GM12878 (cell line): ENCODE measurements around the gene P3H1. TPM values are rescaled to one million over a fixed set of nuclear protein-coding genes. Genes with fewer than 3 reads are reported as not detected.

ENCODE experiments used
- ATAC-seq: fragments of 200-7000 bp; cut with Tn5 transposase; 3 replicates; pipeline ENCODE4 v1.9.1; 2020; ENCODE audit warnings: mild to moderate bottlenecking, moderate library complexity
- BruUV-seq: library from RNA; stranded (reverse); fragments of 400-500 nt; replicated peaks from 2 replicates; lab custom pipeline; 2021; lab: Mats Ljungman, UMichigan
- CTCF ChIA-PET: fragments of 300-600 bp; sonication (Branson Sonifier 250); formaldehyde crosslinking; extraction: SDS; loops from one replicate; lab custom pipeline; 2021; ENCODE audit warnings: inconsistent platforms; lab: Yijun Ruan, JAX
- POLR2A ChIA-PET: fragments of 350-600 bp; formaldehyde crosslinking; extraction: SDS; loops from one replicate; lab custom pipeline; 2021; ENCODE audit warnings: inconsistent platforms; lab: Charles Lee
- RAD21 ChIA-PET: fragments of 300-600 bp; sonication (Branson Sonifier 250); formaldehyde crosslinking; loops from one replicate; lab custom pipeline; 2023; ENCODE audit warnings: antibody characterized with exemption; ENCODE audit not compliant: unreplicated experiment; lab: Charles Lee
- SMC1A ChIA-PET: fragments of 300-600 bp; sonication (Branson Sonifier 250); formaldehyde crosslinking; loops from one replicate; lab custom pipeline; 2023; ENCODE audit not compliant: unreplicated experiment, uncharacterized antibody; lab: Charles Lee
- DNase-seq: peaks from one replicate; pipeline ENCODE4 v3.0.0-alpha.2; 2011; ENCODE audit warnings: low read depth, low spot score
- FAIRE-seq: peaks from 3 replicates; lab custom pipeline; 2011; peaks lifted over from hg19 to GRCh38; lab: Jason Lieb, UNC
- H2AFZ ChIP-seq: 2 replicates; pipeline ENCODE4 v1.6.0; 2011; ENCODE audit warnings: low read depth, low read length, control low read depth; ENCODE audit not compliant: control insufficient read depth
- H3K27ac ChIP-seq: 2 replicates; pipeline ENCODE4 v1.5.1; 2011; ENCODE audit warnings: control low read depth; ENCODE audit not compliant: control insufficient read depth, insufficient read depth
- H3K27me3 ChIP-seq, 2 experiments: replicated peaks in 1 of 2; 2 replicates each; pipeline versions ENCODE4 v1.6.0 to v1.6.1; 2011; ENCODE audit warnings: low read length in 1 of 2; ENCODE audit not compliant: control insufficient read depth in 2 of 2, insufficient read depth in 2 of 2
- H3K36me3 ChIP-seq, 2 experiments: 2 replicates each; pipeline ENCODE4 v1.5.1; 2011; ENCODE audit warnings: low read length in 1 of 2; ENCODE audit not compliant: control insufficient read depth in 2 of 2, insufficient read depth in 2 of 2
- H3K4me1 ChIP-seq: 2 replicates; pipeline ENCODE4 v1.6.1; 2011; ENCODE audit warnings: mild to moderate bottlenecking, low read length, moderate library complexity, mixed read lengths; ENCODE audit not compliant: control insufficient read depth, insufficient read depth
- H3K4me2 ChIP-seq: 2 replicates; pipeline ENCODE4 v1.6.0; 2011; ENCODE audit warnings: control low read depth; ENCODE audit not compliant: control insufficient read depth, insufficient read depth
- H3K4me3 ChIP-seq: fragments of 200-600 bp; sonication (generic); 2 replicates; pipeline ENCODE4 v1.5.1; 2016
- H3K79me2 ChIP-seq: 2 replicates; pipeline ENCODE4 v1.6.0; 2011; ENCODE audit warnings: low read length; ENCODE audit not compliant: control insufficient read depth, insufficient read depth
- H3K9ac ChIP-seq: 2 replicates; pipeline ENCODE4 v1.8.0; 2011; ENCODE audit warnings: low read length, control low read depth, mixed read lengths; ENCODE audit not compliant: control insufficient read depth, insufficient read depth
- H3K9me3 ChIP-seq: replicated peaks from 3 replicates; pipeline ENCODE4 v1.5.1; 2011; ENCODE audit warnings: mild to moderate bottlenecking, low read length; ENCODE audit not compliant: control insufficient read depth, insufficient read depth
- H4K20me1 ChIP-seq: 2 replicates; pipeline ENCODE4 v1.6.0; 2011; ENCODE audit not compliant: control insufficient read depth, insufficient read depth
- ATF7 ChIP-seq: fragments of 450-650 bp; IDR thresholded peaks from 2 replicates; pipeline ENCODE4 v1.6.1; 2016; ENCODE audit warnings: low read depth, mild to moderate bottlenecking
- CHD1 ChIP-seq: IDR thresholded peaks from 2 replicates; pipeline ENCODE4 v1.6.1; 2012; ENCODE audit warnings: low read depth, low read length, improper control_type of control experiment
- GABPA ChIP-seq: IDR thresholded peaks from 2 replicates; pipeline ENCODE4 v1.6.1; 2014; ENCODE audit warnings: antibody characterized with exemption, low read depth, mild to moderate bottlenecking, inconsistent platforms
- HDGF ChIP-seq: fragments of 450-650 bp; IDR thresholded peaks from 2 replicates; pipeline ENCODE4 v1.6.1; 2016; ENCODE audit warnings: antibody characterized with exemption
- MTA2 ChIP-seq: fragments of 450-650 bp; IDR thresholded peaks from 2 replicates; pipeline ENCODE4 v1.6.1; 2016; ENCODE audit warnings: low read depth, mild to moderate bottlenecking, moderate library complexity
- NR2F1 ChIP-seq: fragments of 450-650 bp; conservative IDR thresholded peaks from 2 replicates; pipeline ENCODE4 v1.6.1; 2017; ENCODE audit warnings: mild to moderate bottlenecking
- PAX5 ChIP-seq: IDR thresholded peaks from 2 replicates; pipeline ENCODE4 v1.6.1; 2011; ENCODE audit warnings: low read depth, low read length, borderline replicate concordance
- PAX8 ChIP-seq: fragments of 450-650 bp; IDR thresholded peaks from 2 replicates; pipeline ENCODE4 v1.6.1; 2017; ENCODE audit warnings: mild to moderate bottlenecking, moderate library complexity
- PKNOX1 ChIP-seq: fragments of 450-650 bp; IDR thresholded peaks from 2 replicates; pipeline ENCODE4 v1.6.1; 2016; ENCODE audit warnings: mild to moderate bottlenecking
- PML ChIP-seq: IDR thresholded peaks from 2 replicates; pipeline ENCODE4 v1.6.1; 2012; ENCODE audit warnings: low read length, inconsistent platforms
- RB1 ChIP-seq: fragments of 450-650 bp; formaldehyde crosslinking; IDR thresholded peaks from 2 replicates; pipeline ENCODE4 v1.6.1; 2017; ENCODE audit warnings: mild to moderate bottlenecking, borderline replicate concordance
- SIX5 ChIP-seq: IDR thresholded peaks from 2 replicates; pipeline ENCODE4 v1.6.1; 2011; ENCODE audit warnings: mild to moderate bottlenecking, low read depth, low read length, moderate library complexity; ENCODE audit not compliant: severe bottlenecking
- SMARCA5 ChIP-seq: fragments of 450-650 bp; IDR thresholded peaks from 2 replicates; pipeline ENCODE4 v1.6.1; 2017; ENCODE audit warnings: mild to moderate bottlenecking
- SRF ChIP-seq, 2 experiments: IDR thresholded peaks; 2 replicates each; pipeline ENCODE4 v1.6.1; 2011; ENCODE audit warnings: low read depth in 2 of 2, low read length in 2 of 2, mild to moderate bottlenecking in 1 of 2, moderate library complexity in 1 of 2
- TAF1 ChIP-seq: IDR thresholded peaks from 2 replicates; pipeline ENCODE4 v1.6.1; 2011; ENCODE audit warnings: mild to moderate bottlenecking, low read depth, low read length, borderline replicate concordance
- TARDBP ChIP-seq: IDR thresholded peaks from 2 replicates; pipeline ENCODE4 v1.6.1; 2016; ENCODE audit warnings: borderline replicate concordance
- ZNF217 ChIP-seq: fragments of 450-650 bp; IDR thresholded peaks from 2 replicates; pipeline ENCODE4 v1.6.1; 2017; ENCODE audit warnings: antibody characterized with exemption, mild to moderate bottlenecking
- ZNF622 ChIP-seq: fragments of 450-650 bp; IDR thresholded peaks from 2 replicates; pipeline ENCODE4 v1.6.1; 2017; ENCODE audit warnings: mild to moderate bottlenecking, inconsistent platforms
- WGBS: methylation state at CpG from one replicate; pipeline ENCODE4 v1.1.6; 2016; ENCODE audit warnings: low lambda C conversion rate; ENCODE audit not compliant: insufficient replicate concordance, insufficient coverage; ENCODE audit errors: missing lambda C conversion rate; 5-methylcytosine and 5-hydroxymethylcytosine counted together
- in situ Hi-C: fragments of 300-500 bp; cut with MboI; formaldehyde crosslinking; loops from 9 replicates; pipeline ENCODE4 v1.14.3; 2018; ENCODE audit warnings: mixed read lengths
- intact Hi-C: fragments of 100-400 bp; cut with micrococcal nuclease; formaldehyde crosslinking; loops from one replicate; pipeline ENCODE4 v1.14.2; 2022; ENCODE audit not compliant: unreplicated experiment
- polyA plus RNA-seq, 11 experiments: library from polyadenylated mRNA; depleted of rRNA in 4 of 11; unstranded in 6 of 11; stranded (reverse) in 5 of 11; fragments of >200 nt; fragmentation: Nextera tagmentation in 4 of 11; fragmentation: Illumina TruSeq in 1 of 11; extraction: Ambion mirVana in 4 of 11; extraction: Trizol in 1 of 11; gene quantifications; 1 replicate in 1 of 11; 2 replicates in 10 of 11; pipeline versions ENCODE4 v1.2.1 to v1.2.3, GENCODE V29; 2011 to 2016; ENCODE audit warnings: inconsistent platforms in 2 of 11, missing spikeins in 2 of 11, low read depth in 1 of 11
- total RNA-seq, 4 experiments: library from RNA; depleted of rRNA in 3 of 4; stranded (reverse); fragments of >200 nt in 3 of 4; fragmentation: Illumina TruSeq in 1 of 4; extraction: Trizol in 1 of 4; gene quantifications; 2 replicates each; pipeline versions ENCODE4 v1.2.1 to v1.2.3, GENCODE V29; 2013 to 2021

The P3H1 gene
- total and polyA plus RNA-seq, 10 of the 15 experiments (the other 5 are each of a cell fraction or from before 2014, with no cell fraction given) = 0.72 to 42.4 (median 26.0) TPM

- no peak for DNase-seq
- ChIA-PET SMC1A (interaction anchor here (0.8 kb wide), 1 partner anchor 30 kb away, joined by 3 read pairs; the partner anchor contains the start of genes C1orf50 and P3H1), POLR2A (no interaction called here), CTCF (interaction anchor here (0.9 to 1.0 kb wide), 2 partner anchors 44 to 57 kb away, joined by 3 to 5 read pairs; no protein-coding TSS in a partner anchor), RAD21 (no interaction called here)
- Histone ChIP-seq H3K9me3 (no peaks in the 10 kb centered on the region), H2AFZ (no peak overlapping the region; the same call in 1 of the 2 replicates), H3K27ac (no peak overlapping the region), H3K4me3 (no peak overlapping the region), H3K4me1 (peaks cover 11% of the 10 kb centered on the region), H3K79me2 (no peaks in the 10 kb centered on the region), H3K9ac (no peak overlapping the region), H3K27me3 (no peaks in the 10 kb centered on the region)
- intact Hi-C loops (no loop called here), in situ Hi-C loops (loop anchor here (10.0 kb wide), 1 partner anchor 142 kb away; no protein-coding TSS in a partner anchor)
- FAIRE-seq = no peak
- WGBS = 69% methylated on average over 8 of the region's 8 CpGs
- peak; percentile 17; the same call in 1 of the 3 replicates for ATAC-seq
- no TSS peak for BruUV-seq
- TF ChIP-seq TAF1 (no peak), PML (no peak), PKNOX1 (no peak), PAX5 (no peak), RB1 (no peak), SIX5 (no peak), MTA2 (no peak), TARDBP (no peak), GABPA (no peak), SRF (IDR thresholded peaks at IDR 0.05; ENCODE audit: low read depth in 2 of 2, low read length in 2 of 2) (no peak), ATF7 (no peak), NR2F1 (no peak), PAX8 (no peak), HDGF (no peak), ZNF217 (no peak), ZNF622 (no peak), SMARCA5 (no peak), CHD1 (no peak)
- TF ChIP-seq, all 136 proteins: peak for 0
- no peaks in the 10 kb centered on the region for H4K20me1 ChIP-seq
- no peak overlapping the region for H3K4me2 ChIP-seq
- H3K36me3 ChIP-seq = no peaks in the 10 kb centered on the region
Measured at GRCh38 chr1:42736571-42737200, 30.1 kb downstream of the P3H1 start.
